K562 (cell line): Measurements from ENCODE around the gene MGAT1. TPM values are rescaled to one million over a fixed set of nuclear protein-coding genes. Genes with fewer than 3 reads are reported as not detected.

Source experiments
- ETV6 ChIP-seq, 3 experiments: fragments of 150-350 bp in 1 of 3; sonication (generic) in 1 of 3; formaldehyde crosslinking in 1 of 3; IDR thresholded peaks; 2 replicates each; pipeline versions ENCODE4 v1.6.1 to v1.8.0; 2014 to 2022; ENCODE audit warnings: borderline replicate concordance in 2 of 3, low read depth in 2 of 3, antibody characterized with exemption in 1 of 3, low read length in 1 of 3, mild to moderate bottlenecking in 1 of 3, missing genetic modification reagents in 1 of 3
- HNRNPL ChIP-seq: fragments of 200-400 bp; formaldehyde crosslinking; IDR thresholded peaks from 2 replicates; pipeline ENCODE4 v1.6.1; 2017; ENCODE audit warnings: low read depth, mild to moderate bottlenecking, low read length
- LARP7 ChIP-seq: fragments of 450-650 bp; IDR thresholded peaks from 2 replicates; pipeline ENCODE4 v1.6.1; 2016
- PHF21A ChIP-seq: fragments of 450-650 bp; IDR thresholded peaks from 2 replicates; pipeline ENCODE4 v1.6.1; 2017; ENCODE audit warnings: low read depth, borderline replicate concordance
- SFPQ ChIP-seq: fragments of 200-400 bp; formaldehyde crosslinking; IDR thresholded peaks from 2 replicates; pipeline ENCODE4 v1.6.1; 2017; ENCODE audit warnings: mild to moderate bottlenecking, low read depth, low read length, moderate library complexity
- SPI1 ChIP-seq: IDR thresholded peaks from 2 replicates; pipeline ENCODE4 v1.6.1; 2011; ENCODE audit warnings: low read depth, low read length, control low read depth, borderline replicate concordance
- XRCC4 ChIP-seq: IDR thresholded peaks from one replicate; pipeline ENCODE4 v1.6.1; 2011; ENCODE audit not compliant: insufficient read depth, insufficient read length; ENCODE audit errors: extremely low read depth
- ZFP36 ChIP-seq: fragments of 150-350 bp; IDR thresholded peaks from 2 replicates; pipeline ENCODE4 v1.6.1; 2018; ENCODE audit warnings: low read length, low read depth; ENCODE audit not compliant: partially characterized antibody
- ZNF280B ChIP-seq: fragments of 250-450 bp; sonication (Bioruptor Pico); IDR thresholded peaks from 2 replicates; pipeline ENCODE4 v1.5.1; 2021; ENCODE audit warnings: mild to moderate bottlenecking
- ZNF3 ChIP-seq: fragments of 250-450 bp; sonication (Bioruptor Pico); IDR thresholded peaks from 2 replicates; pipeline ENCODE4 v1.5.0; 2021; ENCODE audit warnings: mild to moderate bottlenecking, moderate library complexity
- ZNF57 ChIP-seq: fragments of 450-650 bp; formaldehyde crosslinking; IDR thresholded peaks from 2 replicates; pipeline ENCODE4 v1.4.0; 2020; ENCODE audit warnings: mild to moderate bottlenecking, moderate library complexity
- polyA plus RNA-seq, 8 experiments: library from polyadenylated mRNA; depleted of rRNA in 4 of 8; stranded (reverse) in 5 of 8; unstranded in 3 of 8; fragments of >200 nt; fragmentation: Nextera tagmentation in 2 of 8; fragmentation: Illumina TruSeq in 1 of 8; extraction: Ambion mirVana in 2 of 8; extraction: Trizol in 1 of 8; gene quantifications; 2 replicates each; pipeline versions ENCODE4 v1.2.1 to v1.2.3, GENCODE V29; 2011 to 2014; ENCODE audit warnings: inconsistent platforms in 1 of 8, missing spikeins in 1 of 8
- total RNA-seq, 7 experiments: library from RNA; depleted of rRNA in 6 of 7; stranded (reverse); fragments of >200 nt in 6 of 7; fragmentation: Illumina TruSeq in 2 of 7; extraction: Trizol in 2 of 7; gene quantifications; 2 replicates each; pipeline versions ENCODE4 v1.2.1 to v1.2.3, GENCODE V29; 2011 to 2021; ENCODE audit warnings: low replicate concordance in 1 of 7
- TF ChIP-seq, protein P1 (sequence below), 2 experiments: fragments of 450-650 bp in 1 of 2; sonication (generic) in 1 of 2; formaldehyde crosslinking in 1 of 2; IDR thresholded peaks; 2 replicates each; pipeline versions ENCODE4 v1.7.1 to v1.9.0; 2016 to 2022; ENCODE audit warnings: inconsistent platforms in 1 of 2, mild to moderate bottlenecking in 1 of 2, missing genetic modification reagents in 1 of 2

MGAT1 gene
- total and polyA plus RNA-seq, 9 of the 15 experiments (the other 6 are each of a cell fraction or from before 2014, with no cell fraction given), result 3.9 to 82.7 (median 44.5) TPM

GRCh38 chr5:180810210-180810958, 7.8 kb upstream of the MGAT1 start (continued):
- no peak for TF ChIP-seq LARP7
- TF ChIP-seq HNRNPL, result peak; percentile 44; the same call in 1 of the 2 replicates
- no peak for TF ChIP-seq XRCC4
- TF ChIP-seq SPI1, result peak; percentile 44; the same call in 1 of the 2 replicates
- no peak for TF ChIP-seq ZNF3
- TF ChIP-seq PHF21A, result no peak
- TF ChIP-seq ZNF57, result 0 out of 2 replicates have a peak, but pooled peaks have one; percentile 64
- TF ChIP-seq SFPQ, result no peak
- 0 out of 4 replicates have a peak, but pooled peaks of 1 of the 2 experiments have one; percentile 5 for TF ChIP-seq ETV6 (IDR thresholded peaks at IDR 0.05; ENCODE audit: borderline replicate concordance in 1 of 2, low read depth in 2 of 2, low read length in 1 of 2)
- TF ChIP-seq ETV6 (CRISPR knock-in tag; IDR thresholded peaks at IDR 0.05; ENCODE audit: borderline replicate concordance), result no peak
- TF ChIP-seq, protein P1, sequence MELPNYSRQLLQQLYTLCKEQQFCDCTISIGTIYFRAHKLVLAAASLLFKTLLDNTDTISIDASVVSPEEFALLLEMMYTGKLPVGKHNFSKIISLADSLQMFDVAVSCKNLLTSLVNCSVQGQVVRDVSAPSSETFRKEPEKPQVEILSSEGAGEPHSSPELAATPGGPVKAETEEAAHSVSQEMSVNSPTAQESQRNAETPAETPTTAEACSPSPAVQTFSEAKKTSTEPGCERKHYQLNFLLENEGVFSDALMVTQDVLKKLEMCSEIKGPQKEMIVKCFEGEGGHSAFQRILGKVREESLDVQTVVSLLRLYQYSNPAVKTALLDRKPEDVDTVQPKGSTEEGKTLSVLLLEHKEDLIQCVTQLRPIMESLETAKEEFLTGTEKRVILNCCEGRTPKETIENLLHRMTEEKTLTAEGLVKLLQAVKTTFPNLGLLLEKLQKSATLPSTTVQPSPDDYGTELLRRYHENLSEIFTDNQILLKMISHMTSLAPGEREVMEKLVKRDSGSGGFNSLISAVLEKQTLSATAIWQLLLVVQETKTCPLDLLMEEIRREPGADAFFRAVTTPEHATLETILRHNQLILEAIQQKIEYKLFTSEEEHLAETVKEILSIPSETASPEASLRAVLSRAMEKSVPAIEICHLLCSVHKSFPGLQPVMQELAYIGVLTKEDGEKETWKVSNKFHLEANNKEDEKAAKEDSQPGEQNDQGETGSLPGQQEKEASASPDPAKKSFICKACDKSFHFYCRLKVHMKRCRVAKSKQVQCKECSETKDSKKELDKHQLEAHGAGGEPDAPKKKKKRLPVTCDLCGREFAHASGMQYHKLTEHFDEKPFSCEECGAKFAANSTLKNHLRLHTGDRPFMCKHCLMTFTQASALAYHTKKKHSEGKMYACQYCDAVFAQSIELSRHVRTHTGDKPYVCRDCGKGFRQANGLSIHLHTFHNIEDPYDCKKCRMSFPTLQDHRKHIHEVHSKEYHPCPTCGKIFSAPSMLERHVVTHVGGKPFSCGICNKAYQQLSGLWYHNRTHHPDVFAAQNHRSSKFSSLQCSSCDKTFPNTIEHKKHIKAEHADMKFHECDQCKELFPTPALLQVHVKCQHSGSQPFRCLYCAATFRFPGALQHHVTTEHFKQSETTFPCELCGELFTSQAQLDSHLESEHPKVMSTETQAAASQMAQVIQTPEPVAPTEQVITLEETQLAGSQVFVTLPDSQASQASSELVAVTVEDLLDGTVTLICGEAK (IDR thresholded peaks at IDR 0.05), result peak; percentile 97
- TF ChIP-seq, protein P1 (CRISPR knock-in tag; IDR thresholded peaks at IDR 0.05), result no peak
- TF ChIP-seq ZNF280B, result no peak
- no peak for TF ChIP-seq ZFP36
